Measurements from ENCODE around the gene SRC. TPM values are rescaled to one million over a fixed set of nuclear protein-coding genes. Genes with fewer than 3 reads are reported as not detected.
A peak's percentile ranks its signal among the peaks of the same experiment; 100 is the strongest.

The SRC gene
- polyA plus RNA-seq, 1 of the 3 experiments (the other 2 are of a cell fraction): 23.8 TPM

DNA sequence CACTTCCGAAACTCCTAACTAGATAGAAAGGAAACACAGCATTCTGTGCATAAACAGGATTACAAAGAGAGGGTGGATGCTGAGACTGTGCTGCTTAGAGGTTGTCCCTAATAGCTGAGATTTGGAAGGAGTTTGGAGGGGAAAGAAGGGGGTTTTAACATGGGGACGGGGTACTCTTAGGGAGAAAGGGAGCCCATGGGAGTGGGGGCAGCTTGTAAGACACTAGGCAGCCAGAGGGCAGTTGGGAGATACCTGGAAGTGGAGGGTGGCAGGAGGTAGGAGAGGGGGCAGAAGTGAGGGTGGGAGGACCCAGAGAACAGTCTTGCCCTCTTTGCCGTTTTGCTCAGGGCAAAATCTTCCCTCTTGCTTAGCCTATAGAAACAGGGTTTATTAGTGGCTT is 40.1 kb upstream of the SRC start:
- WGBS (ENCODE audit: low lambda C conversion rate): 95% methylated on average over 3 of the region's 3 CpGs
- Histone ChIP-seq H3K4me1 (ENCODE audit: control insufficient read depth in 1 of 2, insufficient read depth in 2 of 2, low read depth in 1 of 2, low read length in 1 of 2) (peaks cover 0 to 20% of the 10 kb centered on the region in 2 experiments; a peak in 1 of 4 replicates), H3K27me3 (ENCODE audit: insufficient read depth) (no peaks in the 10 kb centered on the region), H3K36me3 (replicated peaks in 1 of 2; ENCODE audit: control insufficient read depth in 1 of 2, insufficient read depth in 2 of 2, low read length in 1 of 2) (peaks cover 32 to 38% of the 10 kb centered on the region in 2 experiments), H4K20me1 (ENCODE audit: insufficient read depth) (no peaks in the 10 kb centered on the region), H3K9me3 (no peaks in the 10 kb centered on the region), H3K79me2 (ENCODE audit: insufficient read depth) (peaks cover 40% of the 10 kb centered on the region), H2AFZ (ENCODE audit: low read depth) (no peak overlapping the region), H3K9ac (no peak overlapping the region), H3K4me3 (ENCODE audit: low read depth in 2 of 2, low read length in 1 of 2) (no peak overlapping the region), H3K27ac (ENCODE audit: low read depth in 2 of 2, low read length in 1 of 2) (no peak overlapping the region), H3K4me2 (no peak overlapping the region), H3F3A (replicated peaks; ENCODE audit: insufficient read depth) (no peaks in the 10 kb centered on the region), H3K9me2 (no peaks in the 10 kb centered on the region)
- DNase-seq: no peak
- ChIA-PET POLR2A (no interaction called here), CTCF (interaction anchor here (1.1 to 1.3 kb wide), 2 partner anchors 9 to 110 kb away, joined by 3 to 5 read pairs; no protein-coding TSS in a partner anchor)
- TF ChIP-seq RAD21 (IDR thresholded peaks at IDR 0.05; ENCODE audit: low read length) (no peak), JUND (IDR thresholded peaks at IDR 0.05) (no peak), RCOR1 (IDR thresholded peaks at IDR 0.05; ENCODE audit: low read length) (no peak)
- TF ChIP-seq, protein P1, sequence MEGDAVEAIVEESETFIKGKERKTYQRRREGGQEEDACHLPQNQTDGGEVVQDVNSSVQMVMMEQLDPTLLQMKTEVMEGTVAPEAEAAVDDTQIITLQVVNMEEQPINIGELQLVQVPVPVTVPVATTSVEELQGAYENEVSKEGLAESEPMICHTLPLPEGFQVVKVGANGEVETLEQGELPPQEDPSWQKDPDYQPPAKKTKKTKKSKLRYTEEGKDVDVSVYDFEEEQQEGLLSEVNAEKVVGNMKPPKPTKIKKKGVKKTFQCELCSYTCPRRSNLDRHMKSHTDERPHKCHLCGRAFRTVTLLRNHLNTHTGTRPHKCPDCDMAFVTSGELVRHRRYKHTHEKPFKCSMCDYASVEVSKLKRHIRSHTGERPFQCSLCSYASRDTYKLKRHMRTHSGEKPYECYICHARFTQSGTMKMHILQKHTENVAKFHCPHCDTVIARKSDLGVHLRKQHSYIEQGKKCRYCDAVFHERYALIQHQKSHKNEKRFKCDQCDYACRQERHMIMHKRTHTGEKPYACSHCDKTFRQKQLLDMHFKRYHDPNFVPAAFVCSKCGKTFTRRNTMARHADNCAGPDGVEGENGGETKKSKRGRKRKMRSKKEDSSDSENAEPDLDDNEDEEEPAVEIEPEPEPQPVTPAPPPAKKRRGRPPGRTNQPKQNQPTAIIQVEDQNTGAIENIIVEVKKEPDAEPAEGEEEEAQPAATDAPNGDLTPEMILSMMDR (IDR thresholded peaks at IDR 0.05): no peak
- TF ChIP-seq, protein P2, sequence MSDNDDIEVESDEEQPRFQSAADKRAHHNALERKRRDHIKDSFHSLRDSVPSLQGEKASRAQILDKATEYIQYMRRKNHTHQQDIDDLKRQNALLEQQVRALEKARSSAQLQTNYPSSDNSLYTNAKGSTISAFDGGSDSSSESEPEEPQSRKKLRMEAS (IDR thresholded peaks at IDR 0.05; ENCODE audit: low read depth): no peak

DNA sequence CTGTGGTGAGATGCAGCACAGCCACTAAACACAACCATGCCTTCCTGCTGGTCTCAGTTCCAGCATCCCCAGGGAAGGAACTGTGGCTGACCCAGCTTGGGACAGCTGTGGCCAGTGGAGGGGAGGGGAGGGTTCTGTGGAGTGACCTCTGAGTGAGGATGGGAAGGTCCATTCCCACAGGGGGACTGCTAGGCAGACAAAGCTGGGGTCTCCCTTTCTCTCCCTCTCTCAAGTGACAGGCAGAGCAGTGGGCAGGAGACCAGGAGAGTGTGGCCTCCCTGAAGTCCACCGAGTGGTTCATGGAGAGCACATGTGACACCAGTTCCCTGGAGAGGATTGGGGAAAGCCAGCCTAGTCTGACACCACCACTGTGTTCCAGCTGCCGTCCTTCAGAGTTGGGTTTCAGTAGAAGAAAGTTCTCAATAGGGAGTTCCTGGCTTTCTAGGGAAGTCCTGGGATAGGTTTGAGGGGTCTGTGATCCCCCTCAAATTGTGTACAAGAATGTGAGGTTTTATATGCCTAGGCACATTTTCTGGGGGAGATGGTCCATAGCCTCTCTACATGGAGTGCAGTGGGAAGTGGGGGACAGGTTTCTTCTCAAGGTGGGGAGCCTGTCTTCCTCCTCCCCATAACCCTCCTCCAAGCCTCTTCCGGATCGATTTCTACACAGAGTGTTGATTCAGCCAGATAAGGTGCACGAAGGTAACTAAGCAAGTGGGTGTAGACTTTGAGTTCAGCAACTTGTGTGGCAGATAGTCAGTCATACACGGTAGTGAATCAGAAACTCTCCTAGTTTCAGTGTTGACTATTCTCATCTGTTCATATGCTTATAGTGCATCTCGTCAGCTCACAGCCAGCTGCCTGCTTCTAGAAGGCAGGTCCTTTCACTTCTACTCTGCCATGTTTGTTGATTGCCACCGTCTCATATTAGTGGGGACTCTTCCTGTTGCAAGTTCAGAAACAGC is 37.6 kb upstream of the SRC start:
- Histone ChIP-seq H3K4me3 (ENCODE audit: low read depth in 2 of 2, low read length in 1 of 2) (no peak overlapping the region), H3K27me3 (ENCODE audit: insufficient read depth) (no peaks in the 10 kb centered on the region), H3K4me1 (ENCODE audit: control insufficient read depth in 1 of 2, insufficient read depth in 2 of 2, low read depth in 1 of 2, low read length in 1 of 2) (peaks cover 0 to 37% of the 10 kb centered on the region in 2 experiments; a peak in 1 of 4 replicates), H3K4me2 (no peak overlapping the region), H4K20me1 (ENCODE audit: insufficient read depth) (0 out of 2 replicates have a peak, but pooled peaks cover 5% of the 10 kb centered on the region), H3K27ac (ENCODE audit: low read depth in 2 of 2, low read length in 1 of 2) (peak overlapping the region in 1 of 2 experiments; percentile 13; a peak in 1 of 4 replicates), H3K79me2 (ENCODE audit: insufficient read depth) (peaks cover 45% of the 10 kb centered on the region), H3K9me3 (no peaks in the 10 kb centered on the region), H3K36me3 (replicated peaks in 1 of 2; ENCODE audit: control insufficient read depth in 1 of 2, insufficient read depth in 2 of 2, low read length in 1 of 2) (peaks cover 15 to 23% of the 10 kb centered on the region in 2 experiments), H3K9me2 (no peaks in the 10 kb centered on the region), H3F3A (replicated peaks; ENCODE audit: insufficient read depth) (no peaks in the 10 kb centered on the region), H3K9ac (no peak overlapping the region), H2AFZ (ENCODE audit: low read depth) (no peak overlapping the region)
- 97% methylated on average over 8 of the region's 8 CpGs for WGBS (ENCODE audit: low lambda C conversion rate)
- DNase-seq: no peak
- POLR2A ChIA-PET: no interaction called here
- TF ChIP-seq MXI1 (IDR thresholded peaks at IDR 0.05; ENCODE audit: low read depth, low read length): no peak
- TF ChIP-seq MEF2A (IDR thresholded peaks at IDR 0.05; ENCODE audit: borderline replicate concordance, low read depth): no peak
- no peak for TF ChIP-seq NFIC (IDR thresholded peaks at IDR 0.05; ENCODE audit: borderline replicate concordance)
- no peak for TF ChIP-seq FOXJ3 (CRISPR knock-in tag; IDR thresholded peaks at IDR 0.05)
- CTCF ChIA-PET: no interaction called here

Data from SK-N-SH (cell line).